HG02623 (cell line): ENCODE measurements around the gene CLASP2.
A peak's percentile ranks its signal among the peaks of the same experiment; 100 is the strongest.
"Not testable (repeated sequence)": the region's sequence is repeated elsewhere in the genome, so short reads cannot be mapped to it uniquely, and the experiment has no call there.

ENCODE experiments used
- ATAC-seq: cut with Tn5 transposase; IDR thresholded peaks from one replicate; pipeline ENCODE4 v1.9.1; 2021; ENCODE audit warnings: moderate library complexity; ENCODE audit not compliant: unreplicated experiment

CLASP2 gene

GRCh38 chr3:33690341-33690740 lies 27.7 kb downstream of the CLASP2 start:
- no peak for ATAC-seq

- ATAC-seq: no peak
Observed at GRCh38 chr3:33687406-33688010, 30.5 kb downstream of the CLASP2 start.

DNA sequence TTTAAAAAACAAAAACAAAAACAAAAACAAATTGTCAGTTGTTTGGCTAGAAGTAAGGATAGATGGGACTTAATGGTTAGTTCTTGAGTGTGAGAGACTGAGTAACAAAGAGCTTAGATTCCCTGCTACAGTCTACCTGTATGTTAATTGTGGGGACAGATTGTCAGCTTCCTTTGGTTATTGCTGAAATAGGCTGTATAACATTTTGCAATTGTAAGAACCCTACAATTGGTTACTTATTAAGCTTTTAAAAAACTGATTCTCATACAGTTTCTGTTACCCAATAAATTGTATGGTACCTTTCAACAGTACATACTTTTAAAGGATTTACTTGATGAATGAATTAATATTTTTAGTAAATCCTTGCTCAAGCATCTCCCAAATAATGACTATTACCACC lies 35.3 kb downstream of the CLASP2 start:
- ATAC-seq: no peak

- ATAC-seq: no peak
Observed at GRCh38 chr3:33681667-33682066, 36.4 kb downstream of the CLASP2 start.

DNA sequence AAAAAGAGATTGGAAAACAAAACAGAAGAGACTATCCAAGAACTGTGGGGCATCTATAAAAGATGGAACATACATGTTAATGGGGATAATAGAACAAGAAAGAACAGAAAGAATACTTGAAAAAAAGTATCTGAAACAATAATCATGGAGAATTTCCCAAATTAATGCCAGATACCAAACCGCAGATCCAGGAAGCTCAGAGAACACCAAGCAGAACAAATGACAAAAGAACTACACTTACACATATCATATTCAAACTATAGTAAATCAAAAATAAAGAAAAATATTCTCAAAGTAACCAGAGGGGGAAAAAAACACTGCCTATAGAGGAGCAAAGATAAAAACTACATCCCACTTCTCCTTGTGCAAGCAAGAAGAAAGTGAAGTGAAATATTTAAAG lies 40.0 kb downstream of the CLASP2 start:
- ATAC-seq: no peak

- ATAC-seq: not testable (repeated sequence)
Observed at GRCh38 chr3:33673436-33673835, 44.6 kb downstream of the CLASP2 start.

- ATAC-seq: no peak
Observed at GRCh38 chr3:33668618-33669017, 49.4 kb downstream of the CLASP2 start.

- ATAC-seq: no peak
Observed at GRCh38 chr3:33665294-33665693, 52.8 kb downstream of the CLASP2 start.

DNA sequence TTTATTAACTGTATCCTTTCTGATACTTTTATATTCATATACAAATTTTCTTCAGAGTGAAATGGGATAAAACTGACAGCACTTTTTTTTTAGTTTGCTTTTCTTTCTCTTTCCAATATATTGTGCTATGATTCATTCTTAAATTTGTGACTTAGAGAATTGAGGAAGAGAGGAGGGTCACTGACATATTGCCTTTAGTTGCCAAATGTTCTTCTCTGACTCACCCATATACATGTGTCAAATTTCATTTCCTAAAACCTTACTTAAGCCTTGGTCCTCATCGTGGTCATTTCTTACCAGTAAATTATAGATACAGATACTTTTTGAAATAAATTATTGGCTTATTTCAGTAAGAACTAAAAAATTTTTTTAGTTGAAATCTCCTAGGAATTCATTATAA lies 53.9 kb downstream of the CLASP2 start:
- ATAC-seq: no peak

DNA sequence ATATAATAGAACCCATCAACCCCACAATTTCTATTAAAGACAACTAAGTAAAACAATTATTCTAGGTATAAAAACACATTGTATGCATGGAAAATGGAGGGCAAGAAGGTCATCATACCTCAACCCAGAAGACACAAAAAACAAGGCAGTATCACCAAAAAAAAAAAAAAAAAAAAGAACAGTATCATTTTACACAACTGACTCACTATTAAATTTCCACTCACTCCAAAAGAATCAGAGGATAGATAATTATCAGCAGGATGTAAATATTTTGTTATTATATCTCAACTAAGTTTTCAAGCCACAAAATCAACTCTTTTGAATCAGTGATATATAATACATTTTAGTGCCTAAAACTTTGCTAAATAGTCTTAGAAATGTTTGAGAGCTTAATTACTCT lies 55.0 kb downstream of the CLASP2 start:
- ATAC-seq: no peak

- no peak for ATAC-seq
Observed at GRCh38 chr3:33659856-33660434, 58.1 kb downstream of the CLASP2 start.

DNA sequence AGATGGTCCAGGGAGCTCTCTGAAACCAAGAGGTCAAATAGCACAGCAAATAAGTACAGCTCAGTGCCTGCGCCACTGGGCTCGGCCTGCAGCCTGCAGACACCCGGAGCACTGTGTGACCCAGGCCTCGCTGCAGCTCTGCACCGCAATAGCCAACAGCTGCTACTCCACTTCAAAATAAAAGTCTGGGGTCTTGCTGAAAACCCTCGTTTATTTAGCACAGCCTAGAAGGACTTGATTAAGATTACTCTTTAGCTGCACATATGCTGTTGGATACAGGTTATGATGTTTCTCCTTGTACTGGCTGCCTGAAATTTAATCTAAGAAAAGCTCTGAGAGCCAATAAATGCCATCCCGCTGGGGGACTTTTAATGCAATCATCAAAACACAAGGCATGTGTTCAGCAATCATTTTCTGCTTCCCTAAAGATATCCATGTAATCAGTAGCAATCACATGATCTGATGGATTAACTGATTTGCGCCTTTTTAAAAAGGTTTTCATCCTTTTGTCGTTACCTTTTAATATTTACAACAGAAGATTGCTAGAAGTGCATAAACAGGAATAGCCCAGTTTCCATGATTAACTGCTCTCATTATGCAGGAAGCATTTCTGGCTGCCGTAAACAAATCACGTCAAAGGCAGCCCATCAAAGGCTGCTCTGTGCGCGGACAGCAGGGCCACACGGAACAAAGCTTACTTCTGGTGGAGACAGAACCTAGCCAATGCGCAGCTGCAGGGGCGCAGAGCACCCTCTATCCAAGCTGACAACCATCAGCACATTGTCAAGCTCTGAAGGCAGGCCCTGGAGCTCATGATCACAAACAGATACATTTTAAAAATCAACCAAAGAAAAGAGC lies 58.8 kb downstream of the CLASP2 start:
- ATAC-seq: peak; percentile 89

GRCh38 chr3:33658621-33658990 lies 59.4 kb downstream of the CLASP2 start:
- ATAC-seq: no peak

- no peak for ATAC-seq
Observed at GRCh38 chr3:33658039-33658438, 60.0 kb downstream of the CLASP2 start.

DNA sequence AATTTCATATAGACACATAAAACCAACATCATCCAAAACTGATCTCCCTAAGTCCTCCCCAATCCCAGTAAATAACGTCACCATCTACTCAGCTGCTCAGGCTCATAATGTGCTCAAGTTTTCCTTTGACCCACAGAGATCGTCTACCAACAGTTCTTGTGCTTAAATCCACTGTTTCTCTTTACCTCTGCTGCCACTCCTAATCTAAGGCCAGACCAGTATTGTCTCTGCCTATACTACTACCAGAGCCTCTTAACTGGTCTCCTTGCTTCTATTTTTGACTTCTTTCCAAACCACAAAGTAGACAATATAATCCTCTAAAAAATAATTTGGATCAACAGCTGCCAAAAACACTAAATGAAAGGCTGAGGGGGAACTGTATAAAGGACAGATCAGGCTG lies 65.3 kb downstream of the CLASP2 start:
- ATAC-seq: no peak

- not testable (repeated sequence) for ATAC-seq
Observed at GRCh38 chr3:33651101-33651500, 67.0 kb downstream of the CLASP2 start.

GRCh38 chr3:33650495-33650894 lies 67.6 kb downstream of the CLASP2 start:
- ATAC-seq: no peak

- no peak for ATAC-seq
Observed at GRCh38 chr3:33648793-33649192, 69.3 kb downstream of the CLASP2 start.

- no peak for ATAC-seq
Observed at GRCh38 chr3:33646406-33646805, 71.6 kb downstream of the CLASP2 start.

DNA sequence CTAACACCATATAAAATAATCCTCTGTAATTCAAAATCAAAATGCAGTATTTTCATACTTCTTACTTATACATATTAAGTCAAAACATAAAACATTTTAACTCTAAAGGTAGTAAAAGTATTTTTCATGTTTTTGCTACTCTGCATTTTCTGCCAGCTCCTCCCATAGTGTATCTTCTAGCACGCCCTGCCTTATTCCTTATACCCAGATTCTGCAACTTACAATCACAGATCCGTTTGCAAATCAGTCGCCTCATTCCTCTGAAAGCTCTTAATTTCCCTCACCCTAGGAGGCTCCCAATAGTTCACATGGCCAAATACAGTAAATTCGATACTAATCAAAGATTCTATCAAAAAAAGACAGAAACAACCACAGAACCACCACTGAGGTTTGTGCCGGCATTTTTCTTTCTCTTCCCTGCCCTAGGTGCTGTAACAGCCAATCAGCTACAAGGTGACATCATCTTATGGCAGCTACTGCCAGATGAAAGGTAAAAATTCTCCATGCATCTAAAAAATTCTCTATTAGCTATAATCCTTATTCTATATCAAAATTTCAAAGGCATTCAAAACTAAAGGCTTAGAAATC lies 72.9 kb downstream of the CLASP2 start:
- no peak for ATAC-seq

DNA sequence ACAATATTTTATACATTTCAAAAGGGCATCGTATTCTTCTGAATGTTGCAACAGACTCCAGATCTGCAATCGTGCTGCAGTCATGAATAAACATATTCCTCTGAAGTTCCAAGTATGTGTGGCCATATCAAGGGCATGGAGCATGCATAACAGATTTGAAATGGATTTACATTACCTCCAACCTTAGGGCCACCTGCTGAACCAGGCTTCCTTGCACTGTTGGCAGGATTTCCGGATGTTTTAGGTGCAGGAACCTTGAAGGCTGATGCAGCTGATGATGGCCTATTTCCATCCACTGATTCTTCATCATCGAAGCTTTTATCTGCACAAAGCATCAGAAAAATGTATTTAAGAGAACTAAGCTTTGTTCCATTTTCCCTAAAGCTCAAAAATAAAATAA lies 73.5 kb downstream of the CLASP2 start:
- no peak for ATAC-seq

DNA sequence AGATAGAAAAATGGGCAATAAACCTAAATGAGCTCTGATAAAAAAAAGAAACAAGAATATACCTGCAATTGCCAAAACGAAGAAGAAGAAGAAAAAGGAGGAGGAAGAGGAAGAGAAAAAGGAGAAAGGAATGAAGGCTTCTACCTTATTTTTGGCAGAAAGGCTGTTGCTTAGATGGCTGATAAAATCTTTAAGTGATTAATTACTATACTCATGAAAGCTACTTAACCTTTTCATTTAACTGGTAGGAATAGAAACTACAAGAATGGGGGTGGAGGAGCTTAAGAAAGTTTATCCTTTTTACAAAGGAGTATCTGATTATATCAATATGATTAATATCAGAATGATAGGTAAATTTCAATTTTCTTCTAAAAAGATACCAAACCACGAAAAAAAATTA lies 75.2 kb downstream of the CLASP2 start:
- no peak for ATAC-seq
